ENCODE results near the gene TNFAIP8. TPM values are rescaled to one million over a fixed set of nuclear protein-coding genes. Genes with fewer than 3 reads are reported as not detected.
"Not testable (repeated sequence)": the region's sequence is repeated elsewhere in the genome, so short reads cannot be mapped to it uniquely, and the experiment has no call there.

The TNFAIP8 gene
- polyA plus RNA-seq, 1 experiment, result 11.3 TPM

- Histone ChIP-seq H3K4me3 (ENCODE audit: low read depth, low read length) (no peak overlapping the region), H3K36me3 (ENCODE audit: control insufficient read depth, insufficient read depth, low read length) (no peaks in the 10 kb centered on the region), H3K27me3 (ENCODE audit: control insufficient read depth, insufficient read depth, low read length) (peaks cover 4% of the 10 kb centered on the region)
- DNase-seq (ENCODE audit: low read depth), result no peak
- POLR2A ChIA-PET, result no interaction called here
- CTCF ChIA-PET, result interaction anchor here (0.6 to 2.3 kb wide), 15 partner anchors 12 to 451 kb away, joined by 3 to 30 read pairs (median 3); partner anchors contain the start of genes DTWD2 and HSD17B4
- TF ChIP-seq CTCF (IDR thresholded peaks at IDR 0.05; ENCODE audit: insufficient read depth, low read depth, low read length), result peak; percentile 78
Observed at GRCh38 chr5:119435436-119436132, 79.8 kb downstream of the TNFAIP8 start.

GRCh38 chr5:119437785-119438586 is 82.2 kb downstream of the TNFAIP8 start:
- not testable (repeated sequence) for DNase-seq (ENCODE audit: low read depth); H3K27me3 ChIP-seq (ENCODE audit: control insufficient read depth, insufficient read depth, low read length); H3K36me3 ChIP-seq (ENCODE audit: control insufficient read depth, insufficient read depth, low read length); H3K4me3 ChIP-seq (ENCODE audit: low read depth, low read length)
- POLR2A ChIA-PET, result interaction anchor here (0.6 kb wide), 1 partner anchor 174 kb away, joined by 3 read pairs; no protein-coding TSS in a partner anchor
- CTCF ChIA-PET, result interaction anchor here (2.4 kb wide), 1 partner anchor 450 kb away, joined by 7 read pairs; the partner anchor contains the start of gene DTWD2

GRCh38 chr5:119438587-119438917 is 82.7 kb downstream of the TNFAIP8 start:
- DNase-seq (ENCODE audit: low read depth); POLR2A ChIA-PET; H3K36me3 ChIP-seq (ENCODE audit: control insufficient read depth, insufficient read depth, low read length); H3K27me3 ChIP-seq (ENCODE audit: control insufficient read depth, insufficient read depth, low read length); H3K4me3 ChIP-seq (ENCODE audit: low read depth, low read length): not testable (repeated sequence)
- CTCF ChIA-PET, result interaction anchor here (2.4 kb wide), 1 partner anchor 450 kb away, joined by 7 read pairs; the partner anchor contains the start of gene DTWD2

GRCh38 chr5:119439140-119439631 is 83.4 kb downstream of the TNFAIP8 start:
- no peak for DNase-seq (ENCODE audit: low read depth)
- ChIA-PET POLR2A (no interaction called here), CTCF (interaction anchor here (0.9 to 2.4 kb wide), 3 partner anchors 26 to 451 kb away, joined by 3 to 7 read pairs (median 3); partner anchors contain the start of gene DTWD2)
- H3K27me3 ChIP-seq (ENCODE audit: control insufficient read depth, insufficient read depth, low read length), result peaks cover 4% of the 10 kb centered on the region
- H3K4me3 ChIP-seq (ENCODE audit: low read depth, low read length), result no peak overlapping the region
- TF ChIP-seq CTCF (IDR thresholded peaks at IDR 0.05; ENCODE audit: insufficient read depth, low read depth, low read length), result no peak
- no peaks in the 10 kb centered on the region for H3K36me3 ChIP-seq (ENCODE audit: control insufficient read depth, insufficient read depth, low read length)

GRCh38 chr5:119439632-119440031 is 83.8 kb downstream of the TNFAIP8 start:
- CTCF ChIA-PET, result interaction anchor here (0.9 to 2.4 kb wide), 3 partner anchors 26 to 451 kb away, joined by 3 to 7 read pairs (median 3); partner anchors contain the start of gene DTWD2
- DNase-seq (ENCODE audit: low read depth); H3K4me3 ChIP-seq (ENCODE audit: low read depth, low read length); POLR2A ChIA-PET; H3K27me3 ChIP-seq (ENCODE audit: control insufficient read depth, insufficient read depth, low read length); H3K36me3 ChIP-seq (ENCODE audit: control insufficient read depth, insufficient read depth, low read length): not testable (repeated sequence)

- H3K4me3 ChIP-seq (ENCODE audit: low read depth, low read length); DNase-seq (ENCODE audit: low read depth); CTCF ChIA-PET; POLR2A ChIA-PET; H3K36me3 ChIP-seq (ENCODE audit: control insufficient read depth, insufficient read depth, low read length); H3K27me3 ChIP-seq (ENCODE audit: control insufficient read depth, insufficient read depth, low read length): not testable (repeated sequence)
Observed at GRCh38 chr5:119444643-119445042, 88.8 kb downstream of the TNFAIP8 start.

GRCh38 chr5:119445544-119445943 is 89.7 kb downstream of the TNFAIP8 start:
- DNase-seq (ENCODE audit: low read depth), result no peak
- Histone ChIP-seq H3K36me3 (ENCODE audit: control insufficient read depth, insufficient read depth, low read length) (no peaks in the 10 kb centered on the region), H3K27me3 (ENCODE audit: control insufficient read depth, insufficient read depth, low read length) (peaks cover 2% of the 10 kb centered on the region; the same call in 1 of the 2 replicates), H3K4me3 (ENCODE audit: low read depth, low read length) (no peak overlapping the region)
- ChIA-PET CTCF (no interaction called here), POLR2A (no interaction called here)
- no peak for TF ChIP-seq CTCF (IDR thresholded peaks at IDR 0.05; ENCODE audit: insufficient read depth, low read depth, low read length)
